KMS-11 (cell line): ENCODE results near the gene PERCC1.
"Not testable (repeated sequence)": the region's sequence is repeated elsewhere in the genome, so short reads cannot be mapped to it uniquely, and the experiment has no call there.

Experiments used
- H2AFZ ChIP-seq: fragments of 200-600 bp; sonication (generic); 2 replicates; pipeline ENCODE4 v1.6.1; 2016; ENCODE audit warnings: antibody characterized with exemption, mixed run types, low read depth
- H3K27ac ChIP-seq: fragments of 200-600 bp; sonication (generic); 2 replicates; pipeline ENCODE4 v1.6.1; 2016; ENCODE audit warnings: mild to moderate bottlenecking, mixed run types
- H3K27me3 ChIP-seq: fragments of 200-600 bp; sonication (generic); 2 replicates; pipeline ENCODE4 v1.6.1; 2017; ENCODE audit warnings: mild to moderate bottlenecking, low read depth, mixed run types, moderate library complexity; ENCODE audit not compliant: insufficient read depth
- H3K36me3 ChIP-seq: fragments of 200-600 bp; sonication (generic); 2 replicates; pipeline ENCODE4 v1.6.1; 2017; ENCODE audit warnings: mild to moderate bottlenecking, mixed run types; ENCODE audit not compliant: insufficient read depth
- H3K4me1 ChIP-seq: fragments of 200-600 bp; sonication (generic); 2 replicates; pipeline ENCODE4 v1.6.1; 2016; ENCODE audit warnings: mild to moderate bottlenecking, low read depth, mixed run types; ENCODE audit not compliant: poor library complexity, severe bottlenecking
- H3K4me2 ChIP-seq: fragments of 200-600 bp; sonication (generic); 2 replicates; pipeline ENCODE4 v1.7.0; 2016; ENCODE audit warnings: mild to moderate bottlenecking, mixed run types
- H3K4me3 ChIP-seq: fragments of 200-600 bp; sonication (generic); IDR thresholded peaks from 2 replicates; pipeline ENCODE4 v1.6.1; 2017; ENCODE audit warnings: low read depth, low read length, mixed read lengths; ENCODE audit not compliant: insufficient read depth
- H3K79me2 ChIP-seq: fragments of 200-600 bp; sonication (generic); 2 replicates; pipeline ENCODE4 v1.6.1; 2016; ENCODE audit warnings: low read depth, mixed run types; ENCODE audit not compliant: insufficient read depth
- H3K9ac ChIP-seq: fragments of 200-600 bp; sonication (generic); 2 replicates; pipeline ENCODE4 v1.6.1; 2016; ENCODE audit warnings: mild to moderate bottlenecking, mixed run types
- H4K20me1 ChIP-seq: fragments of 200-600 bp; sonication (generic); 2 replicates; pipeline ENCODE4 v1.6.1; 2016; ENCODE audit warnings: mild to moderate bottlenecking, mixed run types; ENCODE audit not compliant: insufficient read depth
- TF ChIP-seq, protein P1 (sequence below): fragments of 200-600 bp; sonication (generic); conservative IDR thresholded peaks from 2 replicates; pipeline ENCODE4 v1.6.1; 2017; ENCODE audit warnings: low read depth, mild to moderate bottlenecking, antibody characterized with exemption, low read length, moderate library complexity, mixed read lengths

The PERCC1 gene

DNA sequence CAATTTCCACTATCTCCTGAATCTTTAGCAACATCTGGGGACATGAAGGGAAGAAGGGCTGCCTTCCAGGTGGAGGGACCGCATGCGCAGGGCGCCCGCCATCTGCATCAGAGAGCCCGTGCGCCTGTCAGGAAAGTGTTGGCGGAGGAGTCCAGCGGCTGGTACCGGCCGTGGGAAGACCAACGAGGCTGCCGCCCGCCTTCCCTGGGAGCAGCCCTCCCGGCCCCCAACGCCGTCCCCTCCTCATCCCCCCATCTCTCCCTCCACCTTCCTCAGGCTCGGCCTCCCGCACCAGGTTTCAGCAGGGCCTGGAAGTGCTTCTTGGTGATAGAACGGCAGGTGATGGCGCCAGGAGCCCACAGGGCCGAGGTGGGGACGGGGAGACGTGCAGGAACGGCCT is 35.2 kb downstream of the PERCC1 start:
- TF ChIP-seq, protein P1, sequence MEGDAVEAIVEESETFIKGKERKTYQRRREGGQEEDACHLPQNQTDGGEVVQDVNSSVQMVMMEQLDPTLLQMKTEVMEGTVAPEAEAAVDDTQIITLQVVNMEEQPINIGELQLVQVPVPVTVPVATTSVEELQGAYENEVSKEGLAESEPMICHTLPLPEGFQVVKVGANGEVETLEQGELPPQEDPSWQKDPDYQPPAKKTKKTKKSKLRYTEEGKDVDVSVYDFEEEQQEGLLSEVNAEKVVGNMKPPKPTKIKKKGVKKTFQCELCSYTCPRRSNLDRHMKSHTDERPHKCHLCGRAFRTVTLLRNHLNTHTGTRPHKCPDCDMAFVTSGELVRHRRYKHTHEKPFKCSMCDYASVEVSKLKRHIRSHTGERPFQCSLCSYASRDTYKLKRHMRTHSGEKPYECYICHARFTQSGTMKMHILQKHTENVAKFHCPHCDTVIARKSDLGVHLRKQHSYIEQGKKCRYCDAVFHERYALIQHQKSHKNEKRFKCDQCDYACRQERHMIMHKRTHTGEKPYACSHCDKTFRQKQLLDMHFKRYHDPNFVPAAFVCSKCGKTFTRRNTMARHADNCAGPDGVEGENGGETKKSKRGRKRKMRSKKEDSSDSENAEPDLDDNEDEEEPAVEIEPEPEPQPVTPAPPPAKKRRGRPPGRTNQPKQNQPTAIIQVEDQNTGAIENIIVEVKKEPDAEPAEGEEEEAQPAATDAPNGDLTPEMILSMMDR, result no peak
- H3K9ac ChIP-seq, result no peak overlapping the region
- no peak overlapping the region for H2AFZ ChIP-seq
- no peaks in the 10 kb centered on the region for H3K4me1 ChIP-seq
- no peak overlapping the region for H3K4me2 ChIP-seq
- no peaks in the 10 kb centered on the region for H4K20me1 ChIP-seq
- H3K4me3 ChIP-seq, result no peak overlapping the region
- no peak overlapping the region for H3K27ac ChIP-seq
- no peaks in the 10 kb centered on the region; the same call in 1 of the 2 replicates for H3K79me2 ChIP-seq
- no peaks in the 10 kb centered on the region for H3K36me3 ChIP-seq
- H3K27me3 ChIP-seq, result no peaks in the 10 kb centered on the region

DNA sequence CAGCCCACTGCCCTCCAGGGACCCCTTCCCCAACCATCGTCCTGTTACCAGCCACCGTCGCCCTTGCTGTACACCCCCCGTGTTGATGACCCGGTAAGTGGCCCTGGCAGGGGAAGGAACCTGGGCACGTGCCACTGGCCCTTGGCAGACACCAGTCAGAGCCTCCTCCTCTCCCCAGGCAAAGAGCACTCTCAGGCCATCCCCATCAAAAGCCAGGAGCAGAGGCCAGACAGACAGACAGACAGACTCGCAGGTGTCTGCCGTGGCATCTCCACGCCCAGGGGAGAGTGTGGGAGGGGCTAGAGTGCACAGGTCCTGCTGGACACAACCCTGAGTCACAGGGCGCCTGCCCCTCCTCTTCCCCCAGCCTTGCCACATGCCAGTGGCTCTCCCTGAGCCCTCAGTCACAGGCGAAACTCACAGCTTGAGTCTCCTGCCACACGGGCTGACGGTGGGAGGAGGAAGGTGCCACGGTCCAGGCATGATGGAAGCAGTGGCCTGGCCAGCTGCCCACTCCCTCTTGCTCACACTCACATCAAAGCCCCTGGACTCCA is 36.2 kb downstream of the PERCC1 start:
- no peaks in the 10 kb centered on the region for H3K27me3 ChIP-seq
- no peak overlapping the region for H3K4me3 ChIP-seq
- no peaks in the 10 kb centered on the region; the same call in 1 of the 2 replicates for H3K79me2 ChIP-seq
- H4K20me1 ChIP-seq, result no peaks in the 10 kb centered on the region
- H3K36me3 ChIP-seq, result no peaks in the 10 kb centered on the region
- H3K4me1 ChIP-seq, result no peaks in the 10 kb centered on the region
- H2AFZ ChIP-seq, result no peak overlapping the region
- H3K4me2 ChIP-seq, result no peak overlapping the region
- no peak overlapping the region for H3K9ac ChIP-seq
- H3K27ac ChIP-seq, result no peak overlapping the region
- TF ChIP-seq, protein P1, result no peak

DNA sequence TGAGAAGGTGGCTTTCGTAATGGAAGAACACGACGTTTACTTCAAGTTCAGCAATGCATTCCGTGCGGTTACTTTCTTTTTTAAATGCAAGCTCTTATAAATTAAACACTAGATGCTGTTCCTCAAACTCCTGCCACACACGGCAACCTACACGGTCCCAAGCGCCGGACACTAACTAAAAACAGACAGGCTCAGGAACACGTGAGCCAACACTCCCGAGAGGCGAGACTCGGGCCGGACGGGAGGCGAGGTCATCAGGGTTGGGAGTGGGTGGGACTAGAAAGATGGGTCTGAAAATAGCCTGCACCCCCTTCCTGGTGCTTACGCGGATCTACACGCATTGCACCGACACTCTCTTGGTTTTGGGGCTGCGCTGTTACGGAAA is 37.5 kb downstream of the PERCC1 start:
- H3K4me1 ChIP-seq, result peaks cover 5% of the 10 kb centered on the region
- no peaks in the 10 kb centered on the region for H3K27me3 ChIP-seq
- H3K9ac ChIP-seq, result no peak overlapping the region
- no peak overlapping the region for H3K4me3 ChIP-seq
- TF ChIP-seq, protein P1, result no peak
- no peak overlapping the region for H3K27ac ChIP-seq
- H3K36me3 ChIP-seq, result no peaks in the 10 kb centered on the region
- peaks cover 2% of the 10 kb centered on the region; the same call in 1 of the 2 replicates for H3K79me2 ChIP-seq
- no peak overlapping the region for H3K4me2 ChIP-seq
- no peak overlapping the region for H2AFZ ChIP-seq
- H4K20me1 ChIP-seq, result no peaks in the 10 kb centered on the region

DNA sequence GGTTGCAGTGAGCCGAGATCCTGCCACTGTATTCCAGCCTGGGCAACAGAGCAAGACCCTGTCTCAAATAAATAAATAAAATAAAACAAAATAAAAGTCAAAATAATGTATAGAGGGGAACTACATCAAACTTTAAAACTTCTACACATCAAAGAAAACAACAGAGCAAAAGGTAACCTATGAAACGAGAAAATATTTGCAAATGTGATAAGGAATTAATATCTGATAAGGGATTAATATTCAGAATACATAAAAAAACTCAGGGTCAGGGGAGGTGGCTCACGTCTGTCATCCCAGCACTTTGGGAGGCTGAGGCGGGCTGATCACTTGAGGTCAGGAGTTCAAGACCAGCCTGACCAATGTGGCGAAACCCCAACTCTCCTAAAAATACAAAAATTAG is 38.3 kb downstream of the PERCC1 start:
- peaks cover 12% of the 10 kb centered on the region for H3K4me1 ChIP-seq
- not testable (repeated sequence) for H3K36me3 ChIP-seq, H3K9ac ChIP-seq, H2AFZ ChIP-seq, H3K79me2 ChIP-seq, H3K27me3 ChIP-seq, H3K27ac ChIP-seq, H3K4me2 ChIP-seq, H4K20me1 ChIP-seq, H3K4me3 ChIP-seq

DNA sequence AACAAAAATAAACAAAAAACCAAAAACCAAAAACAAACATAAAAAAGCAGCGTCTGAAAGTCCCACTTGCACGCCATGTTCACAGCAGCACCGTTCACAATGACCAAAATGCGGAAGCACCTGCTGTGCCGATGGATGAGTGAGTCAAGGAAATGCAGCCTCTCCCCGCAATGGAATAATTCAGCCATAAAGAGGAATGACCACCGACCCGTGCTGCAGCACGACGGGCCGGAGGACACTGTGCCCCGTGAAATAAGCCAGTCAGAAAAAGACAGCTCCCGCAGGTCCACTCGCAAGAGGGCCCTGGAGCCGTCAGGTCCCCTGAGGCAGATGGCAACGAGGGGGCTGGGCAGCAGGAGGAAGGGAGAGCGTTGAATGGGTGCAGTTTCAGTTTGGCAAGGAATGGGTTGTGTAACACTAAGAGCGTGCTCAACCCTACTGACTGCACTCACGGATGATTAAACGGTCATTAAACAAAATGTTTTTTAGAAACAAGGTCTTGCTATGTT is 38.9 kb downstream of the PERCC1 start:
- no peaks in the 10 kb centered on the region for H3K36me3 ChIP-seq
- no peak overlapping the region for H3K27ac ChIP-seq
- H4K20me1 ChIP-seq, result no peaks in the 10 kb centered on the region
- no peak overlapping the region for H3K4me3 ChIP-seq
- no peaks in the 10 kb centered on the region for H3K27me3 ChIP-seq
- H3K4me2 ChIP-seq, result no peak overlapping the region
- H3K4me1 ChIP-seq, result peaks cover 14% of the 10 kb centered on the region
- H2AFZ ChIP-seq, result no peak overlapping the region
- H3K79me2 ChIP-seq, result peaks cover 12% of the 10 kb centered on the region; the same call in 1 of the 2 replicates
- TF ChIP-seq, protein P1, result no peak
- H3K9ac ChIP-seq, result no peak overlapping the region
